ENCODE measurements around the gene STK24. TPM values are rescaled to one million over a fixed set of nuclear protein-coding genes. Genes with fewer than 3 reads are reported as not detected.

STK24 gene
- total RNA-seq, 1 donor from 2014 or later: 113 TPM

DNA sequence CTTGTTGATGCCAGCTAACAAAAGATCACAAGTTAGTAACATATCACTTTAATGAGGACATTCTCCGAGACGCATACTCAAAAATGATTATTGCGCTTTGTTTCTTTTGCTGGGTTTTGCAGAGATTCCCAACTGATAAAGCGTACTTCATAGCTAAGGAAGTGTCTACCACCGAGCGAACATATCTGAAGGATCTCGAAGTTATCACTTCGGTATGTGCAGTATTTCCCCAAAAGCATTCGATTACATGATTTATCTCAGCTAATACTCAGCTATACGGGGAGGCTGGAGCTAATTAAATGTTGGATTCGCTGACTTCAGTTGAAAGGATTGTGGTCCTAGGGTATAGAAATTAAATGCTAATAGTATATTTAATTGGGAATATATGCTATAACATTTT lies 166.3 kb downstream of the STK24 start:
- no peak for DNase-seq (ENCODE audit: low spot score)

DNA sequence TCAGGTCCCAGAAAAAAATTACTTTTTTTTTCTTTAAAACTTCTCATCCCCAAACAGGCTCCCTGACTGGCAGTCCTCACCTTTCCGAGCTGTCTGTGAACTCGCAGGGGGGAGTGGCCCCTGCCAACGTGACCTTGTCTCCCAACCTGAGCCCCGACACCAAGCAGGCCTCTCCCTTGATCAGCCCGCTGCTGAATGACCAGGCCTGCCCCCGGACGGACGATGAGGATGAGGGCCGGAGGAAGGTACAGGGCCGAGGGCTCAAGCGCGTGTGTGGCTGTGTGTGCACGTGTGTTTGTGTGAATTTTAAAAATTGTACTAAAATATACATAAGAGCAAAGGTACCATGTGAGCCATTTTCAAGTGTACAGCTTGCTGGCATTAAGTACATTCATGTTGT lies 167.6 kb downstream of the STK24 start:
- no peak for DNase-seq (ENCODE audit: low spot score)

DNA sequence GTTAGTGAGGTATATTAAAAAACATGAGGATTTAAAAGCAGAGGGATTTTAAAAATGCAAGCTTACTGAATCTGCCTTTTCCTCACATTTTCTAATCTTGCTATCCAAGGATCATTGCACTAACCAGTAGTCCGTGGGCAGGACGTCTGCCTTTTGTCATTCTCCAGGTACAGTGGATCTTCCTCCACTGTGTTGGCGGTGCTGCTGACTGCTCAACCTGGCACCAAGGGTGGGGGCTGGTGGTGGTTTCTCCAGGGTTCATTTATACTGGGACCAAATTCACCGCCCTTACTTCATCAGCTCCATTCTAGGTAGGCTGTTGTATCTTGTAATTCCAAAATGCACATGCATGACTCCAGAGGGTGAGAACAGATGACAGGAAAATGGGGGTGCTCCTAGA lies 169.3 kb downstream of the STK24 start:
- DNase-seq (ENCODE audit: low spot score): no peak

DNA sequence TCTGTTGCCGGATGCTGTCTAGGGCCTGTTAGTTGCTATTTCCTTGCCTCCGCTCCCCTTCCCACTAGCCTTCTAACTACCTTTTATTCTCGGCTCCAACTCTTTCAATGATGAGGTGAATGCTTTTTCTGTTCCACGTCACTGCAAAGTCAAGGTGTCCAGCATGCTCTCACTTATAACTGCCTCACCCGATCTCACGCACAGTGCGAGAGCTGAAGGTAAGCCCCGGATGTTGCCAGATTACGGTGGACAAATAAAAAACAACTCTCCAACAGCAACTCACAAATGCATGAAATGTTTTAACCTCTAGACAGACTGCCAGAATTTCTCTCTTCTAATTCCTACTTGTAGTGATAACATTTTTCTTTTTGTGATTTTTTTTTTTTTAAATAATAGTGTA lies 169.9 kb downstream of the STK24 start:
- no peak for DNase-seq (ENCODE audit: low spot score)

DNA sequence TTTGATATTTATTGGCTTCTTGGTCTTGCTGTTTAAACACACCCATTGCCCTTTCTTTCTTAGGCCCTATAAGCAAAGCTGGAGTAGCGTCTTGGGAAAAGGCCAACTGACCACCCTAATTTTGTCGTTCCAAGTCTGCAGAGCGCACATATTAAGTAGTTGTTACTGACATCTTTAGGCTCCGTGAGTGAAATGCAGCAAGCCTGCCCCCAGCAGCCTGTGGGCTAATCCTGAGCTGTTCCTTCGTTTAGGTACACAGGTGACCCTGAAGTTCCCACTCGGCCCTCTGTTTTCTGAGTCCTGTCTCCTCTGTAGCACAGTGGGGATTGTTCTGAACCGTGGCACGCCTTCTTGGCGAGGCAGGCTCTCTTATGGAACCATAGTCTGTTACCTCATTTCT lies 170.5 kb downstream of the STK24 start:
- no peak for DNase-seq (ENCODE audit: low spot score)

DNA sequence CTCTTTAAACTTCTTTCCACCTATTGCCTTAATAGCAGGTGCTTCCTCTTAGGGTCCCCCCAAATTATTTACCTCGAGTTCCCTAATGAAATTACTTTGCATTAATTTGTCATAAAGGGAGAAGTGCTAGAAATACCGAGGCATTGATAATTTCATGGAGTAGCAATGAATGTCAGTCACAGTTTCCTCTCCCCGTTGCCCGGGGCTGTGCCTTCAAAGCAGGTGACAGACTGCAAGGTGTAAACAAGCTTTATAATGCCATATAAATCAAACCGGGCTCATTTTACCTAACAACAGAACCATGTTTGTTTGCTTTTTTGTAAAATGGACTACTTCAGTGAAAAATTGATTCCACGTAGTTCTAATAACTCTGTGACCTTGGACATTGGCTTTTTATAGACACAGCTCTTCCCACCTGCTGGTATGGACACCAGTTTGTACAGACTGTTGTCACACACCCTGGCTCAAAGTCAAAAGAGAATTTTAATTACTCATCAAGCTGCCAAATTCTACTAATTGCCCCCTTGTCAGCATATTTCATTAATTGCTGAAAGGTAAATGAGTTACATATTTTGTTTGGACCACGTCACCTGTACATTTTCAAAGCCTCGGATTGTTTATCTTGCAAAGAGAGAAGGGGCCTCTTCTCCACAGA lies 171.1 kb downstream of the STK24 start:
- no peak for DNase-seq (ENCODE audit: low spot score)

DNA sequence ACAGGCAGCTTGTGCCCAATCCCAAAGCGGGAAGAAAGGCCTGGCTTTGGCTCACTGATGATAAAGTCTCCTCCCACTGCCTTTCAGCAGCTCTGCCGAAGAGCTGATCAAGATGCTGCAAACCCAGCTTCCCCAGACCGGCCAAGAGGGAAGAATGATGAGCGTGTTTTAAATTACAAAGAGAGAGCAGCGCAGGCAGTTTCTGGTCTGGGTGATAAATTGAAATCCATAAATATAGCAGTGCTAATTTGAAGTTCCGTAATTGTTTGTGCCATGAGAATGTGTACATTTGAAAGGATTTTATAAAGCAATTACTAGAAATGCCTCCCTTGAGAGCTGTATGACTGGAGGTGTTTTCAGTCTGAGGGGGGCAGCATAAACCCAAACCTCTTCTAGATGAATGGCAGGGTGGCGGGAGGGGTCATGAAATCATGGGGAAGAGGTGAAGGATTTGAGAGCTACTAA lies 171.8 kb downstream of the STK24 start:
- DNase-seq (ENCODE audit: low spot score): no peak

DNA sequence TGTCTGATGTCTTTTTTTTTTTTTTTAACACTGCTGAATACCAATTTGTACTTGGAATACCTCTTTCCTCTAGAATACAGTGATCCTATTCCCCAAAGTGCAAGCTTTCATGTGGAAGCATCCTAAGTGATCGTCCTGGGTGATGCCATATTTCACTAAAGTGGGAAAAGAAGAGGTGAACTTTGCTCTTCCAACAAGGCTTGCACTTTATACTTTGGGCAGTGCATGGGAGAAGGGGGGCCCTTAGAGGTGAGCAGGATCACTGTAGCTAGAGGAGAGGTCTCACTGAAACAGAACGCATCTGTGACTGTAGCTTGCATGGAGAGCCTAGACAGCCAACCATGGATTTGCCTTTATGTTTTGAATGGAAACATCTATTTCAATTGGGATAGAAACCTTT lies 173.8 kb downstream of the STK24 start:
- no peak for DNase-seq (ENCODE audit: low spot score)

DNA sequence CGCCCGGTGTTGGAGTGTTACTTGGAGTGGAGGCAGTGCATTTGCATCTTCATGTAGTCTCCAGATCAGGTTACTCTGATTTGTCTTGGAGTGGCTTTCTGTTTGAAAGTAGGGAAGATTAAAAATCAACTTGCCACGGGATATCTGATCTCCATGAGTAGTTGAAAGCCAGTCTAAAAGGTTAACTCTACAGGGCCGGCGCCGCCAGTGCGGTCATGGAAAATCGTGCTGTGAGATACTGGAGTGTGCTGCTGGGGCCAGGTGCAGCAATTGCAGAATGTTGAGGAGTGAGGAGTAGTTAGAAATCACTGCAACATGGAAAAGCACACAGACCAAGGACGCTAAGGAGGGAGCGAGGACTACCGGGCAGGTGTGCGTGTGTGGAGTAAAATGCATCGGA lies 175.0 kb downstream of the STK24 start:
- DNase-seq (ENCODE audit: low spot score): no peak

DNA sequence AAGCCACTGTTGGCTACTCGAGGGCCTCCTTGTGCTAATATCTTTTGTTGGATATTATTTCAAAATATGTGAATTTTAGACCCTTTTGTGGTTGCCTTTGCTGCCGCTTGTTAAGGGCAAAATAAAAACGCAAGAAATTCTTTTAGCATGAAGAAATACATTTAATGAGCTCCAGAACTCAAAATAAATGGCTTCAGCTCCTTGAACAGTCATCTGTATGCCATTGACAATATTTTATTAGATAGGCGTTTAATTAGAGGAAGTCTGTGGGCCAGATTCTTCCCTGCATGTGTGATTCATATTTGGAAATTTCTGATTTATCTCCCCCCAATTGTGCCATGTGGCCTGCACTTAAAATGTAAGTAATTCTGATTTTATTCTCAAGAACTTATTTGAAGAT lies 177.2 kb downstream of the STK24 start:
- no peak for DNase-seq (ENCODE audit: low spot score)

DNA sequence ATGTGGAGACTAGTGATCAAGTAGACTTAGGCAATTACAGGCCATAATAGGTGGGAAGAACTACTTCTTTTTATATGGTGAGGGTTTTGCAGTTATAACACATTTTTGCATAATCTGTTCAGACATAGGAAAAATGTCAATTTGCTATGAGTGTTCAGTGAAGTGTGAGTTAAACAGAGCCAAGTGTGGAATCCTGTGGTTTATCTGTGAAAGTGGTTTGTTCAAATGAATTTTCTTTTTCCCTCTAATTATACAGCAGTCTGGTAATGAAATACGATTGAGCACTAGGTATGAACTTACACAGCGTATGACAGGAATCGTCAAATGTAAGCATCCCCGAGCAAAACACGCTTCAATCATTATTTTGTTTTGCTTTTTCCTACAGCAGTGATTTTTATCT lies 178.3 kb downstream of the STK24 start:
- no peak for DNase-seq (ENCODE audit: low spot score)

DNA sequence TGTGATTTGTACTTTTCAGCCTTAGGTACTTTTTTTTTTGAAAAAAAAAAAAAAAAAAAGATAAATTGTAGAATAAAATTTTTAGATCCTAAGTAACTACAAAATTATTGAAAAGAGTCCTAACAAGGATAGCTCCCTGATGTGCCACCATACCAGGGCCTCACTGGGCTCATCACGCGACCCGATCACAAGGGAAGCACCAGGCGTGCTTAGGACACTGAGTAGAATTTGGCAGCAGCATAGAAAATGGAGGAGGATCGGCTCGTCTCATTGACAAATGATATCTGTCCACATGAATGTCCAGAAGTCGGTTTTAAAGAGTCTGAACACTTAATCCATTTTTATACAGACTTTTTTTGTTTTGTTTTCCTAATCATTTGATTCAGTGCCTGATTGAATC lies 179.0 kb downstream of the STK24 start:
- no peak for DNase-seq (ENCODE audit: low spot score)

DNA sequence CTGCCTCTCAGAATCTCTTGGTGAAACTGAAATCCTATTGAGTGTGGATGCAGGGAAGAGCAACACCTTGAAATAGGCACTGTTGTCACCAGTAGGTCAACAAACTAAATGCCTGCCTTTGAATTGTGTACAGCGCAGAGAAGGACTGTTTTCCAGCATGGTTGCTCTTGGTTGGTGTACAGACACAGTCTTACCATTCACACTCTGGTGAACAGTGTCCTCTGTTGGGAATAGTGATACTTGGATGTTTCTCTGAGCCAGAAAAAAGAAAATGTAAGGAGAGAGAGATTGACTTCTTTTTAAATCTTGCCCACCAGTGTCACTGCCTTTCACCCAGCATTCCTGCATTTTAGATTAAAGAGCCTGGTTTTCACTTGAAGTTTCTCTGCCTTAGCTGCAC lies 179.7 kb downstream of the STK24 start:
- DNase-seq (ENCODE audit: low spot score): no peak

DNA sequence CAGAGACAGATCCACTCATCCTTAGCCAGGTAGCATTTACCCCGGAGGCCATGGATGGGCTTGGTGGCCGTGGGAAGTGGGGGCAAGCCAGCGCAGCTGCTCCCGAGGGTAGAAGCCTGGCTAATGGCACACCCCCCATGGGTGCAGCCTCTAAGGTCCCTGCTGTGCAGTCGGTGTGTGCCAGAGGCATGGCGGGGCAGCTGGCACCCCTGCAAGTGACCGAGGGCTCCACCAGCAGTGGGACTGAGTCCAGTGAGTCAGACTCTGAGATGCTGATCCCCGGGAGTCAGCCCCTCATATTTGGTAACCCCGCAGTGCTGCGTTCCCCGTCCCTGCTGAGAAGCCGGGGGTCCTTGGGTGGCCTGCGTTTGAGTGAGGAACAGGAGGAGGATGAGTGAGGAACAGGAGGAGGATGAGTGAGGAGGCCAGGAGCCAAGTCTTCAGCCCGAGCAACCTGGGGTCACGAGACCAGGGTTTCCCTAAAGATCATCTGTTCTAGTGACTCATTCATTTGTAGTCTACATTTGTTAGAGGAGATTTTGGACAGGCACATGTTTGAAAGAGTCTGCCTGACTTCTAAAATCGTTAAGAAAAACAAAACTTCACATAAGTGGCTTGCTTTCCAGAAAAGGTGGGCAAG lies 180.7 kb downstream of the STK24 start:
- DNase-seq (ENCODE audit: low spot score): no peak

Other genes starting within 250 kb of the STK24 start
- 140 TPM for gene SLC15A1, start 175.6 kb upstream of the STK24 start, total RNA-seq